GM23338 (cell line): ENCODE data around the gene KIF9. TPM values are rescaled to one million over a fixed set of nuclear protein-coding genes. Genes with fewer than 3 reads are reported as not detected.

Source experiments
- ATAC-seq: fragments of 200-7000 bp; cut with Tn5 transposase; 3 replicates; pipeline ENCODE4 v1.9.1; 2020
- DNase-seq: peaks from one replicate; pipeline ENCODE4 v3.0.0-alpha.2; 2015; ENCODE audit warnings: low spot score
- H2AFZ ChIP-seq: fragments of 200-600 bp; sonication (generic); 2 replicates; pipeline ENCODE4 v1.8.0; 2016; ENCODE audit warnings: antibody characterized with exemption, mild to moderate bottlenecking, moderate library complexity
- H3F3A ChIP-seq: fragments of 200-600 bp; sonication (generic); replicated peaks from 2 replicates; pipeline ENCODE4 v1.8.0; 2017; ENCODE audit warnings: antibody characterized with exemption, mixed run types, low read depth
- H3K27ac ChIP-seq: fragments of 200-600 bp; sonication (generic); 2 replicates; pipeline ENCODE4 v1.6.1; 2016; ENCODE audit warnings: low read depth
- H3K27me3 ChIP-seq: fragments of 200-600 bp; sonication (generic); 2 replicates; pipeline ENCODE4 v1.8.0; 2016; ENCODE audit warnings: mild to moderate bottlenecking, mixed run types, moderate library complexity; ENCODE audit not compliant: insufficient read depth
- H3K36me3 ChIP-seq: fragments of 200-600 bp; sonication (generic); 2 replicates; pipeline ENCODE4 v1.8.0; 2016; ENCODE audit warnings: mild to moderate bottlenecking; ENCODE audit not compliant: insufficient read depth
- H3K4me1 ChIP-seq: fragments of 200-600 bp; sonication (generic); 2 replicates; pipeline ENCODE4 v1.8.0; 2016; ENCODE audit warnings: mild to moderate bottlenecking, moderate library complexity; ENCODE audit not compliant: insufficient read depth
- H3K4me2 ChIP-seq: fragments of 200-600 bp; sonication (generic); 2 replicates; pipeline ENCODE4 v1.7.1; 2017; ENCODE audit warnings: mixed run types
- H3K4me3 ChIP-seq: fragments of 200-600 bp; sonication (generic); 2 replicates; pipeline ENCODE4 v1.6.1; 2016; ENCODE audit warnings: mixed run types
- H3K79me2 ChIP-seq: fragments of 200-600 bp; sonication (generic); replicated peaks from 2 replicates; pipeline ENCODE4 v1.8.0; 2017; ENCODE audit warnings: mild to moderate bottlenecking; ENCODE audit not compliant: insufficient read depth
- H3K9me2 ChIP-seq: fragments of 200-600 bp; sonication (generic); 2 replicates; pipeline ENCODE4 v1.8.0; 2017; ENCODE audit not compliant: insufficient read depth
- H4K20me1 ChIP-seq: fragments of 200-600 bp; sonication (generic); replicated peaks from 2 replicates; pipeline ENCODE4 v1.8.0; 2017; ENCODE audit warnings: mild to moderate bottlenecking; ENCODE audit not compliant: insufficient read depth
- H3K27ac Mint-ChIP-seq: 2 replicates; pipeline ENCODE4 v1.8.0; 2020; ENCODE audit warnings: inconsistent platforms, mild to moderate bottlenecking, moderate library complexity, mixed read lengths
- H3K27me3 Mint-ChIP-seq: 3 replicates; pipeline ENCODE4 v1.8.0; 2022; ENCODE audit warnings: low read depth, mild to moderate bottlenecking, moderate library complexity, mixed read lengths, inconsistent platforms; ENCODE audit not compliant: insufficient read depth, poor library complexity
- H3K36me3 Mint-ChIP-seq: 3 replicates; pipeline ENCODE4 v1.8.0; 2021; ENCODE audit warnings: low read depth, mild to moderate bottlenecking, inconsistent platforms, moderate library complexity, mixed read lengths
- H3K4me1 Mint-ChIP-seq: 3 replicates; pipeline ENCODE4 v1.8.0; 2020; ENCODE audit warnings: mild to moderate bottlenecking, inconsistent platforms, mixed read lengths
- H3K4me3 Mint-ChIP-seq: 3 replicates; pipeline ENCODE4 v1.8.0; 2021; ENCODE audit warnings: moderate library complexity, mild to moderate bottlenecking, inconsistent platforms, mixed read lengths
- H3K9me3 Mint-ChIP-seq: 3 replicates; pipeline ENCODE4 v1.8.0; 2020; ENCODE audit warnings: moderate library complexity, mild to moderate bottlenecking, inconsistent platforms, mixed read lengths
- CREB1 ChIP-seq: fragments of 250-450 bp; sonication (Bioruptor Pico); IDR thresholded peaks from 2 replicates; pipeline ENCODE4 v1.5.0; 2020; ENCODE audit warnings: low read depth, mild to moderate bottlenecking, moderate library complexity
- EZH2 ChIP-seq: fragments of 200-600 bp; sonication (generic); IDR thresholded peaks from one replicate; pipeline ENCODE4 v1.8.0; 2017; ENCODE audit warnings: antibody characterized with exemption, mild to moderate bottlenecking, low read depth; ENCODE audit not compliant: unreplicated experiment
- EZH2phosphoT487 ChIP-seq: fragments of 200-600 bp; sonication (generic); IDR thresholded peaks from one replicate; pipeline ENCODE4 v1.8.1; 2018; ENCODE audit warnings: antibody characterized with exemption; ENCODE audit not compliant: unreplicated experiment
- JUNB ChIP-seq: IDR thresholded peaks from one replicate; pipeline ENCODE4 v1.6.1; 2016; ENCODE audit warnings: antibody characterized with exemption; ENCODE audit not compliant: unreplicated experiment
- NANOG ChIP-seq: IDR thresholded peaks from 2 replicates; pipeline ENCODE4 v1.6.1; 2016; ENCODE audit warnings: antibody characterized with exemption, borderline replicate concordance
- POLR2AphosphoS5 ChIP-seq: IDR thresholded peaks from 2 replicates; pipeline ENCODE4 v1.6.1; 2016; ENCODE audit warnings: antibody characterized with exemption, low read depth
- STAT1 ChIP-seq: IDR thresholded peaks from one replicate; pipeline ENCODE4 v1.6.1; 2016; ENCODE audit warnings: antibody characterized with exemption; ENCODE audit not compliant: unreplicated experiment
- ZNF114 ChIP-seq: fragments of 250-450 bp; sonication (Bioruptor Pico); IDR thresholded peaks from 2 replicates; pipeline ENCODE4 v1.5.0; 2020; ENCODE audit warnings: mild to moderate bottlenecking, moderate library complexity
- ZNF331 ChIP-seq: fragments of 250-450 bp; sonication (Bioruptor Pico); IDR thresholded peaks from 2 replicates; pipeline ENCODE4 v1.5.0; 2020; ENCODE audit warnings: low read depth, mild to moderate bottlenecking, moderate library complexity
- polyA plus RNA-seq: library from polyadenylated mRNA; unstranded; fragments of >200 nt; fragmentation: Nextera tagmentation; extraction: Ambion mirVana; gene quantifications from 2 replicates; pipeline ENCODE4 v1.2.1, GENCODE V29; 2016
- total RNA-seq: library from RNA; depleted of rRNA; stranded (reverse); fragments of >200 nt; shearing (Covaris generic); gene quantifications from 2 replicates; pipeline ENCODE4 v1.2.3, GENCODE V29; 2014
- TF ChIP-seq, protein P1 (sequence below): IDR thresholded peaks from one replicate; pipeline ENCODE4 v1.6.1; 2018; ENCODE audit warnings: antibody characterized with exemption; ENCODE audit not compliant: unreplicated experiment
- TF ChIP-seq, protein P2 (sequence below): fragments of 250-450 bp; sonication (Bioruptor Pico); IDR thresholded peaks from 2 replicates; pipeline ENCODE4 v1.5.0; 2020; ENCODE audit warnings: mild to moderate bottlenecking, moderate library complexity
- TF ChIP-seq, protein P3 (sequence below): IDR thresholded peaks from 2 replicates; pipeline ENCODE4 v1.6.1; 2016; ENCODE audit warnings: antibody characterized with exemption
- TF ChIP-seq, protein P4 (sequence below), 2 experiments: fragments of 200-600 bp in 1 of 2; sonication (generic) in 1 of 2; conservative IDR thresholded peaks; 2 replicates each; pipeline versions ENCODE4 v1.5.1 to v1.6.1; 2016 to 2017; ENCODE audit warnings: antibody characterized with exemption in 2 of 2, low read depth in 2 of 2, mild to moderate bottlenecking in 2 of 2, moderate library complexity in 1 of 2

The KIF9 gene
- total and polyA plus RNA-seq, 2 experiments from 2014 or later: 12.6 to 14.0 TPM

DNA sequence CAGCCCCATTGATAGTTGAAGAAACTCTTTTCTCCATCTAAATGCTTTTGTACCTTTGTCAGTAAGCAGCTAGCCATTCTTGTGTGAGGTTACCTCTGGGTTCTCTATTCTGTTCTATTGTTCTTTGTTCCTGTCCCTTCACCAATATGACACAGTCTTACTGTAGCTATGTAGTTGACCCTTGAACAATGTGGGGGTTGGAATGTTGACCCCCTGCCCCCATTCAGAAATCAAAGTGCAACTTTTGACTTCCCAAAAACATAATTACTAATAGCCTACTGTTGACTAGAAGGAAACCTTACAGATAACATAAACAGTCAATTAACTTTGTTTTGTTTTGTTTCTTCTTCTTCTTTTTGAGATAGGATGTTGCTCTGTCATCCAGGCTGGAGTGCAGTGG, 18.9 kb upstream of the KIF9 start:
- ATAC-seq: peak; percentile 26; the same call in 2 of the 3 replicates
- Histone ChIP-seq H3K4me3 (no peak overlapping the region), H3K79me2 (peaks cover 55% of the 10 kb centered on the region), H3K4me1 (peaks cover 3% of the 10 kb centered on the region; the same call in 1 of the 2 replicates), H3K4me2 (no peak overlapping the region), H4K20me1 (peaks cover 14% of the 10 kb centered on the region), H3K27ac (no peak overlapping the region), H2AFZ (no peak overlapping the region), H3F3A (no peaks in the 10 kb centered on the region), H3K9me2 (no peaks in the 10 kb centered on the region), H3K27me3 (no peaks in the 10 kb centered on the region), H3K36me3 (0 out of 2 replicates have a peak, but pooled peaks cover 4% of the 10 kb centered on the region)
- peaks cover 11% of the 10 kb centered on the region for H3K4me1 Mint-ChIP-seq
- no peaks in the 10 kb centered on the region; the same call in 2 of the 3 replicates for H3K9me3 Mint-ChIP-seq
- H3K27ac Mint-ChIP-seq: no peak overlapping the region
- DNase-seq: no peak
- H3K27me3 Mint-ChIP-seq: no peaks in the 10 kb centered on the region
- no peak overlapping the region for H3K4me3 Mint-ChIP-seq
- TF ChIP-seq JUNB (no peak), CREB1 (no peak), EZH2phosphoT487 (no peak), ZNF331 (no peak), NANOG (no peak), EZH2 (no peak), ZNF114 (CRISPR knock-in tag) (no peak), POLR2AphosphoS5 (no peak), STAT1 (no peak)
- TF ChIP-seq, protein P1, sequence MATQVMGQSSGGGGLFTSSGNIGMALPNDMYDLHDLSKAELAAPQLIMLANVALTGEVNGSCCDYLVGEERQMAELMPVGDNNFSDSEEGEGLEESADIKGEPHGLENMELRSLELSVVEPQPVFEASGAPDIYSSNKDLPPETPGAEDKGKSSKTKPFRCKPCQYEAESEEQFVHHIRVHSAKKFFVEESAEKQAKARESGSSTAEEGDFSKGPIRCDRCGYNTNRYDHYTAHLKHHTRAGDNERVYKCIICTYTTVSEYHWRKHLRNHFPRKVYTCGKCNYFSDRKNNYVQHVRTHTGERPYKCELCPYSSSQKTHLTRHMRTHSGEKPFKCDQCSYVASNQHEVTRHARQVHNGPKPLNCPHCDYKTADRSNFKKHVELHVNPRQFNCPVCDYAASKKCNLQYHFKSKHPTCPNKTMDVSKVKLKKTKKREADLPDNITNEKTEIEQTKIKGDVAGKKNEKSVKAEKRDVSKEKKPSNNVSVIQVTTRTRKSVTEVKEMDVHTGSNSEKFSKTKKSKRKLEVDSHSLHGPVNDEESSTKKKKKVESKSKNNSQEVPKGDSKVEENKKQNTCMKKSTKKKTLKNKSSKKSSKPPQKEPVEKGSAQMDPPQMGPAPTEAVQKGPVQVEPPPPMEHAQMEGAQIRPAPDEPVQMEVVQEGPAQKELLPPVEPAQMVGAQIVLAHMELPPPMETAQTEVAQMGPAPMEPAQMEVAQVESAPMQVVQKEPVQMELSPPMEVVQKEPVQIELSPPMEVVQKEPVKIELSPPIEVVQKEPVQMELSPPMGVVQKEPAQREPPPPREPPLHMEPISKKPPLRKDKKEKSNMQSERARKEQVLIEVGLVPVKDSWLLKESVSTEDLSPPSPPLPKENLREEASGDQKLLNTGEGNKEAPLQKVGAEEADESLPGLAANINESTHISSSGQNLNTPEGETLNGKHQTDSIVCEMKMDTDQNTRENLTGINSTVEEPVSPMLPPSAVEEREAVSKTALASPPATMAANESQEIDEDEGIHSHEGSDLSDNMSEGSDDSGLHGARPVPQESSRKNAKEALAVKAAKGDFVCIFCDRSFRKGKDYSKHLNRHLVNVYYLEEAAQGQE: no peak
- TF ChIP-seq, protein P2, sequence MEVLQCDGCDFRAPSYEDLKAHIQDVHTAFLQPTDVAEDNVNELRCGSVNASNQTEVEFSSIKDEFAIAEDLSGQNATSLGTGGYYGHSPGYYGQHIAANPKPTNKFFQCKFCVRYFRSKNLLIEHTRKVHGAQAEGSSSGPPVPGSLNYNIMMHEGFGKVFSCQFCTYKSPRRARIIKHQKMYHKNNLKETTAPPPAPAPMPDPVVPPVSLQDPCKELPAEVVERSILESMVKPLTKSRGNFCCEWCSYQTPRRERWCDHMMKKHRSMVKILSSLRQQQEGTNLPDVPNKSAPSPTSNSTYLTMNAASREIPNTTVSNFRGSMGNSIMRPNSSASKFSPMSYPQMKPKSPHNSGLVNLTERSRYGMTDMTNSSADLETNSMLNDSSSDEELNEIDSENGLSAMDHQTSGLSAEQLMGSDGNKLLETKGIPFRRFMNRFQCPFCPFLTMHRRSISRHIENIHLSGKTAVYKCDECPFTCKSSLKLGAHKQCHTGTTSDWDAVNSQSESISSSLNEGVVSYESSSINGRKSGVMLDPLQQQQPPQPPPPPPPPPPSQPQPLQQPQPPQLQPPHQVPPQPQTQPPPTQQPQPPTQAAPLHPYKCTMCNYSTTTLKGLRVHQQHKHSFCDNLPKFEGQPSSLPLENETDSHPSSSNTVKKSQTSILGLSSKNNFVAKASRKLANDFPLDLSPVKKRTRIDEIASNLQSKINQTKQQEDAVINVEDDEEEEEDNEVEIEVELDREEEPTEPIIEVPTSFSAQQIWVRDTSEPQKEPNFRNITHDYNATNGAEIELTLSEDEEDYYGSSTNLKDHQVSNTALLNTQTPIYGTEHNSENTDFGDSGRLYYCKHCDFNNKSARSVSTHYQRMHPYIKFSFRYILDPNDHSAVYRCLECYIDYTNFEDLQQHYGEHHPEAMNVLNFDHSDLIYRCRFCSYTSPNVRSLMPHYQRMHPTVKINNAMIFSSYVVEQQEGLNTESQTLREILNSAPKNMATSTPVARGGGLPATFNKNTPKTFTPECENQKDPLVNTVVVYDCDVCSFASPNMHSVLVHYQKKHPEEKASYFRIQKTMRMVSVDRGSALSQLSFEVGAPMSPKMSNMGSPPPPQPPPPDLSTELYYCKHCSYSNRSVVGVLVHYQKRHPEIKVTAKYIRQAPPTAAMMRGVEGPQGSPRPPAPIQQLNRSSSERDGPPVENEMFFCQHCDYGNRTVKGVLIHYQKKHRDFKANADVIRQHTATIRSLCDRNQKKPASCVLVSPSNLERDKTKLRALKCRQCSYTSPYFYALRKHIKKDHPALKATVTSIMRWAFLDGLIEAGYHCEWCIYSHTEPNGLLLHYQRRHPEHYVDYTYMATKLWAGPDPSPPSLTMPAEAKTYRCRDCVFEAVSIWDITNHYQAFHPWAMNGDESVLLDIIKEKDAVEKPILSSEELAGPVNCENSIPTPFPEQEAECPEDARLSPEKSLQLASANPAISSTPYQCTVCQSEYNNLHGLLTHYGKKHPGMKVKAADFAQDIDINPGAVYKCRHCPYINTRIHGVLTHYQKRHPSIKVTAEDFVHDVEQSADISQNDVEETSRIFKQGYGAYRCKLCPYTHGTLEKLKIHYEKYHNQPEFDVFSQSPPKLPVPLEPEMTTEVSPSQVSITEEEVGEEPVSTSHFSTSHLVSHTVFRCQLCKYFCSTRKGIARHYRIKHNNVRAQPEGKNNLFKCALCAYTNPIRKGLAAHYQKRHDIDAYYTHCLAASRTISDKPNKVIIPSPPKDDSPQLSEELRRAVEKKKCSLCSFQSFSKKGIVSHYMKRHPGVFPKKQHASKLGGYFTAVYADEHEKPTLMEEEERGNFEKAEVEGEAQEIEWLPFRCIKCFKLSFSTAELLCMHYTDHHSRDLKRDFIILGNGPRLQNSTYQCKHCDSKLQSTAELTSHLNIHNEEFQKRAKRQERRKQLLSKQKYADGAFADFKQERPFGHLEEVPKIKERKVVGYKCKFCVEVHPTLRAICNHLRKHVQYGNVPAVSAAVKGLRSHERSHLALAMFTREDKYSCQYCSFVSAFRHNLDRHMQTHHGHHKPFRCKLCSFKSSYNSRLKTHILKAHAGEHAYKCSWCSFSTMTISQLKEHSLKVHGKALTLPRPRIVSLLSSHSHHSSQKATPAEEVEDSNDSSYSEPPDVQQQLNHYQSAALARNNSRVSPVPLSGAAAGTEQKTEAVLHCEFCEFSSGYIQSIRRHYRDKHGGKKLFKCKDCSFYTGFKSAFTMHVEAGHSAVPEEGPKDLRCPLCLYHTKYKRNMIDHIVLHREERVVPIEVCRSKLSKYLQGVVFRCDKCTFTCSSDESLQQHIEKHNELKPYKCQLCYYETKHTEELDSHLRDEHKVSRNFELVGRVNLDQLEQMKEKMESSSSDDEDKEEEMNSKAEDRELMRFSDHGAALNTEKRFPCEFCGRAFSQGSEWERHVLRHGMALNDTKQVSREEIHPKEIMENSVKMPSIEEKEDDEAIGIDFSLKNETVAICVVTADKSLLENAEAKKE (CRISPR knock-in tag): no peak
- TF ChIP-seq, protein P3, sequence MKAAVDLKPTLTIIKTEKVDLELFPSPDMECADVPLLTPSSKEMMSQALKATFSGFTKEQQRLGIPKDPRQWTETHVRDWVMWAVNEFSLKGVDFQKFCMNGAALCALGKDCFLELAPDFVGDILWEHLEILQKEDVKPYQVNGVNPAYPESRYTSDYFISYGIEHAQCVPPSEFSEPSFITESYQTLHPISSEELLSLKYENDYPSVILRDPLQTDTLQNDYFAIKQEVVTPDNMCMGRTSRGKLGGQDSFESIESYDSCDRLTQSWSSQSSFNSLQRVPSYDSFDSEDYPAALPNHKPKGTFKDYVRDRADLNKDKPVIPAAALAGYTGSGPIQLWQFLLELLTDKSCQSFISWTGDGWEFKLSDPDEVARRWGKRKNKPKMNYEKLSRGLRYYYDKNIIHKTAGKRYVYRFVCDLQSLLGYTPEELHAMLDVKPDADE: no peak
- TF ChIP-seq, protein P4, sequence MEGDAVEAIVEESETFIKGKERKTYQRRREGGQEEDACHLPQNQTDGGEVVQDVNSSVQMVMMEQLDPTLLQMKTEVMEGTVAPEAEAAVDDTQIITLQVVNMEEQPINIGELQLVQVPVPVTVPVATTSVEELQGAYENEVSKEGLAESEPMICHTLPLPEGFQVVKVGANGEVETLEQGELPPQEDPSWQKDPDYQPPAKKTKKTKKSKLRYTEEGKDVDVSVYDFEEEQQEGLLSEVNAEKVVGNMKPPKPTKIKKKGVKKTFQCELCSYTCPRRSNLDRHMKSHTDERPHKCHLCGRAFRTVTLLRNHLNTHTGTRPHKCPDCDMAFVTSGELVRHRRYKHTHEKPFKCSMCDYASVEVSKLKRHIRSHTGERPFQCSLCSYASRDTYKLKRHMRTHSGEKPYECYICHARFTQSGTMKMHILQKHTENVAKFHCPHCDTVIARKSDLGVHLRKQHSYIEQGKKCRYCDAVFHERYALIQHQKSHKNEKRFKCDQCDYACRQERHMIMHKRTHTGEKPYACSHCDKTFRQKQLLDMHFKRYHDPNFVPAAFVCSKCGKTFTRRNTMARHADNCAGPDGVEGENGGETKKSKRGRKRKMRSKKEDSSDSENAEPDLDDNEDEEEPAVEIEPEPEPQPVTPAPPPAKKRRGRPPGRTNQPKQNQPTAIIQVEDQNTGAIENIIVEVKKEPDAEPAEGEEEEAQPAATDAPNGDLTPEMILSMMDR (conservative IDR thresholded peaks at IDR 0.05; ENCODE audit: low read depth in 2 of 2): no peak
- peaks cover 20% of the 10 kb centered on the region for H3K36me3 Mint-ChIP-seq
